ENCODE measurements around the gene TUBB4A. TPM values are rescaled to one million over a fixed set of nuclear protein-coding genes. Genes with fewer than 3 reads are reported as not detected.

The TUBB4A gene
- total and polyA plus RNA-seq, 2 of the 8 experiments (the other 6 are each of a cell fraction or from before 2014, with no cell fraction given), result 16.8 to 30.4 TPM

DNA sequence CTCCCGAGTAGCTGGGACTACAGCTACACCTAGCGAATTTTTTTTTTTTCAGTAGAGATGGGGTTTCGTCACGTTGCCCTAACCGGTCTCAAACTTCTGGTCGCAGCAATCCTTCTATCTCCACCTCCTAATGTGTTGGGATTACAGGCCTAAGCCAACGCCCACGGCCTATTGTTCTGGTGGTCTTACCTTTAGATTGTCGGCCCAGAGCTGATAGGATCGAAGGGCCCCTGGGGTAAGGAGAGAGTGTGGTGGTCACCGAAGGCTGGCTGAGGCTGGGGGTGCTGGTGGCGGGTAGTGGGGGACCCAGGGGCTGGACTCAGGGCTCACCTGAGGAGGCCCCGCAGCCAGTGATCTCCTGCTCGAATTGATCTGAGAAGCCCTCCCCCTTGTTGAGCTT, 31.0 kb downstream of the TUBB4A start:
- no peak overlapping the region for H3K4me3 ChIP-seq (ENCODE audit: extremely low read depth in 1 of 4, insufficient read depth in 2 of 4, low read depth in 3 of 4, low read length in 4 of 4)
- POLR2A ChIA-PET (ENCODE audit: partially characterized antibody), result interaction anchor here (0.5 to 1.0 kb wide), 3 partner anchors 15 to 330 kb away, joined by 3 to 4 read pairs (median 3); no protein-coding TSS in a partner anchor
- no peak overlapping the region for H3K4ac ChIP-seq (replicated peaks; ENCODE audit: insufficient read length, low read depth, low read length)
- H3K9me3 ChIP-seq (ENCODE audit: insufficient read depth in 2 of 2, low read depth in 1 of 2, low read length in 1 of 2), result no peaks in the 10 kb centered on the region
- no peaks in the 10 kb centered on the region; the same call in 1 of the 2 replicates for H3K79me1 ChIP-seq (ENCODE audit: low read depth, low read length)
- no peak overlapping the region for H2BK15ac ChIP-seq (ENCODE audit: low read length)
- 80% methylated on average over 14 of the region's 14 CpGs; no CpG with 5 or more reads in 1 of the 2 experiments for WGBS, 2 experiments (ENCODE audit: extremely low coverage in 1 of 2, insufficient coverage in 1 of 2, insufficient read length in 1 of 2, insufficient replicate concordance in 2 of 2, low coverage in 1 of 2, low lambda C conversion rate in 2 of 2, missing lambda C conversion rate in 1 of 2)
- peaks cover 0 to 12% (median 9%) of the 10 kb centered on the region in 4 experiments; a peak in 6 of 7 replicates for H3K27me3 ChIP-seq (replicated peaks in 1 of 4; ENCODE audit: control insufficient read depth in 3 of 4, extremely low read depth in 1 of 4, insufficient read depth in 3 of 4, low read length in 3 of 4)
- no peak overlapping the region for H3K27ac ChIP-seq (ENCODE audit: low read depth, low read length)
- H2AFZ ChIP-seq (ENCODE audit: low read length), result no peak overlapping the region
- H3K56ac ChIP-seq (replicated peaks; ENCODE audit: insufficient read length, low read depth, low read length), result no peak overlapping the region
- H2AK5ac ChIP-seq (ENCODE audit: low read depth, low read length), result no peak overlapping the region
- H4K20me1 ChIP-seq (replicated peaks in 1 of 2; ENCODE audit: control insufficient read depth in 1 of 2, insufficient read depth in 2 of 2, low read length in 2 of 2), result peaks cover 0 to 8% of the 10 kb centered on the region in 2 experiments
- no peak for FAIRE-seq
- H3K79me2 ChIP-seq (ENCODE audit: control insufficient read depth in 1 of 2, insufficient read depth in 2 of 2, low read length in 2 of 2), result no peaks in the 10 kb centered on the region
- DNase-seq (ENCODE audit: low read depth in 1 of 2, low spot score in 2 of 2), result no peak
- no peak overlapping the region for H2BK20ac ChIP-seq (ENCODE audit: low read length)
- H3K9ac ChIP-seq (replicated peaks in 1 of 4; ENCODE audit: extremely low read depth in 1 of 4, low read depth in 3 of 4, low read length in 3 of 4), result 0 out of 7 replicates have a peak overlapping the region, but pooled peaks of 1 of the 4 experiments have one; percentile 1
- peaks cover 10% of the 10 kb centered on the region for H3K23me2 ChIP-seq (ENCODE audit: low read depth, low read length)
- no peak overlapping the region for H4K8ac ChIP-seq (ENCODE audit: extremely low read depth, insufficient read depth, low read length)
- no peak overlapping the region for H3K18ac ChIP-seq (ENCODE audit: extremely low read depth, low read length)
- no peak overlapping the region for H4K5ac ChIP-seq (ENCODE audit: insufficient read length, low read depth, low read length)
- no peak overlapping the region for H2BK120ac ChIP-seq (replicated peaks; ENCODE audit: low read depth, low read length)
- peaks cover 0 to 8% (median 3%) of the 10 kb centered on the region in 4 experiments; a peak in 2 of 8 replicates for H3K36me3 ChIP-seq (ENCODE audit: control insufficient read depth in 2 of 4, insufficient read depth in 4 of 4, low read length in 3 of 4)
- no peak overlapping the region for H2BK5ac ChIP-seq (ENCODE audit: low read depth, low read length)
- no peak overlapping the region for H3K23ac ChIP-seq (ENCODE audit: insufficient read length)
- H3K4me1 ChIP-seq (replicated peaks in 1 of 4; ENCODE audit: control insufficient read depth in 3 of 4, insufficient read depth in 4 of 4, low read length in 3 of 4), result peaks cover 0 to 11% (median 0%) of the 10 kb centered on the region in 4 experiments; a peak in 3 of 7 replicates
- no peak overlapping the region for H3K4me2 ChIP-seq (ENCODE audit: insufficient read depth in 1 of 2, low read depth in 2 of 2, low read length in 2 of 2)
- no peak overlapping the region for H2BK12ac ChIP-seq (ENCODE audit: low read depth, low read length)
- no peak overlapping the region for H3K14ac ChIP-seq (ENCODE audit: insufficient read length)
- CTCF ChIA-PET (ENCODE audit: partially characterized antibody), result no interaction called here
- no peak overlapping the region for H4K91ac ChIP-seq (replicated peaks; ENCODE audit: insufficient read length, low read length)
- TF ChIP-seq RAD21 (IDR thresholded peaks at IDR 0.05 in 1 of 2, conservative IDR thresholded peaks at IDR 0.05 in 1 of 2; ENCODE audit: low read depth in 2 of 2, low read length in 2 of 2) (no peak), KDM4A (IDR thresholded peaks at IDR 0.05; ENCODE audit: low read depth, low read length, severe bottlenecking) (no peak), BACH1 (IDR thresholded peaks at IDR 0.05; ENCODE audit: low read length) (no peak), ZNF274 (IDR thresholded peaks at IDR 0.05; ENCODE audit: borderline replicate concordance, extremely low read depth, low read length) (no peak), CBX8 (IDR thresholded peaks at IDR 0.05; ENCODE audit: borderline replicate concordance, low read depth, low read length) (no peak), CHD1 (IDR thresholded peaks at IDR 0.05; ENCODE audit: low read depth, low read length) (no peak), NANOG (IDR thresholded peaks at IDR 0.05; ENCODE audit: insufficient read depth, low read depth, low read length, poor library complexity, severe bottlenecking) (no peak), ASH2L (IDR thresholded peaks at IDR 0.05; ENCODE audit: low read length) (no peak), CREB1 (IDR thresholded peaks at IDR 0.05) (no peak), POU5F1 (IDR thresholded peaks at IDR 0.05; ENCODE audit: low read depth, low read length) (no peak), KDM5A (IDR thresholded peaks at IDR 0.05; ENCODE audit: low read length) (no peak)
- TF ChIP-seq, protein P1, sequence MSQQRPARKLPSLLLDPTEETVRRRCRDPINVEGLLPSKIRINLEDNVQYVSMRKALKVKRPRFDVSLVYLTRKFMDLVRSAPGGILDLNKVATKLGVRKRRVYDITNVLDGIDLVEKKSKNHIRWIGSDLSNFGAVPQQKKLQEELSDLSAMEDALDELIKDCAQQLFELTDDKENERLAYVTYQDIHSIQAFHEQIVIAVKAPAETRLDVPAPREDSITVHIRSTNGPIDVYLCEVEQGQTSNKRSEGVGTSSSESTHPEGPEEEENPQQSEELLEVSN (IDR thresholded peaks at IDR 0.05), result no peak

Data from H1 (cell line).